Thyroid gland (tissue), 4 donors: Measurements from ENCODE around the gene SEC14L5. TPM values are rescaled to one million over a fixed set of nuclear protein-coding genes. Genes with fewer than 3 reads are reported as not detected.

Experiments
- DNase-seq, 2 donors: peaks; one replicate each; pipeline ENCODE4 v3.0.0-alpha.2; 2019
- H3K27ac ChIP-seq, 3 donors: fragments of 200-600 bp; sonication (generic); 1 replicate in 2 of 3; 2 replicates in 1 of 3; pipeline ENCODE4 v1.5.1; 2016 to 2019; ENCODE audit warnings: mild to moderate bottlenecking in 1 of 3, moderate library complexity in 1 of 3
- H3K27me3 ChIP-seq: fragments of 200-600 bp; sonication (generic); one replicate; pipeline ENCODE4 v1.5.1; 2019
- H3K36me3 ChIP-seq, 2 donors: fragments of 200-600 bp; sonication (generic); one replicate each; pipeline ENCODE4 v1.5.1; 2016 to 2019
- H3K4me1 ChIP-seq, 2 donors: fragments of 200-600 bp; sonication (generic); one replicate each; pipeline ENCODE4 v1.5.1; 2017 to 2019
- H3K4me3 ChIP-seq, 3 donors: fragments of 200-600 bp; sonication (generic); replicated peaks in 1 of 3; 1 replicate in 2 of 3; 2 replicates in 1 of 3; pipeline ENCODE4 v1.5.1; 2016; ENCODE audit warnings: mild to moderate bottlenecking in 1 of 3
- H3K9me3 ChIP-seq: fragments of 200-600 bp; sonication (generic); one replicate; pipeline ENCODE4 v1.5.1; 2017
- POLR2A ChIP-seq, 2 donors: fragments of 450-650 bp; IDR thresholded peaks; one replicate each; pipeline ENCODE4 v1.6.1; 2017; ENCODE audit warnings: antibody characterized with exemption in 2 of 2, mild to moderate bottlenecking in 2 of 2, moderate library complexity in 1 of 2
- WGBS, 2 donors: methylation state at CpG; one replicate each; pipeline ENCODE4 v1.1.5; 2017; 5-methylcytosine and 5-hydroxymethylcytosine counted together
- intact Hi-C: fragments of 100-400 bp; cut with DNase I; formaldehyde crosslinking; loops from one replicate; pipeline ENCODE4 v1.15.1; 2023
- total RNA-seq, 4 donors: library from RNA; depleted of rRNA; stranded (reverse); fragments of >200 nt; gene quantifications; one replicate each; pipeline ENCODE4 v1.2.3, GENCODE V29; 2016
- TF ChIP-seq, protein P1 (sequence below), 6 experiments: fragments of 200-600 bp in 3 of 6; fragments of 450-650 bp in 3 of 6; sonication (generic) in 3 of 6; IDR thresholded peaks; one replicate each; pipeline ENCODE4 v1.5.1; 2016 to 2019; ENCODE audit warnings: antibody characterized with exemption in 6 of 6, mild to moderate bottlenecking in 2 of 6, inconsistent platforms in 1 of 6, moderate library complexity in 1 of 6

The SEC14L5 gene
- total RNA-seq, 4 donors from 2014 or later, result 0.11 to 0.33 (median 0.21) TPM

DNA sequence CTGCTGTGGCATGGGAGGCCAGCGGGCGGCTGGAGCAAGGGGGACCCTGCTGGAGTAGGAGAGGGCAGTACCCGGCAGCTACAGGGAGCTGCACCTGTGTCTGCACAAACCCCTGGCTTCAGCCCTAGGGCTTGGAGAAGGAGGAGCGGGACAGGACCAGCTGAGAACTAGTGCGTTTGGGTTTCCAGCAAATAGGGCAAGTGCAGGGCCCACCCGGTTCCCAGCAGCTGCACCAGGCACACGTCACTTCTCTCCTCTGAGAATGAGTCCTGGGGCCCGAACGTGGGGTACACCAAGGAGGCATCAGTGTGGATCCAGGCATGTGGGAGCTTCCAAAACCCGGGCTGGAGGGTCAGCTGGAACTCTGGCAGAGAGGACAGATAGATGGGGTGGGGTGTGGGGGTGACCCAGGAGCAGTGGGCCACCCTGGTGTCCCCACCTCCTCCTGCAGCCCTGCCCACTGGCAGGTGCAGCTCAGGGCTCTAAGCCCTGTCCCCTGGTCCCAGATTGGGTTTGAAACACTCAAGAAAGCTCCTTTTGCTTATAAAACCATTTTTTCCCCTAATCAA lies 102.0 kb downstream of the SEC14L5 start:
- TF ChIP-seq POLR2A (IDR thresholded peaks at IDR 0.05), result no peak
- TF ChIP-seq, protein P1, sequence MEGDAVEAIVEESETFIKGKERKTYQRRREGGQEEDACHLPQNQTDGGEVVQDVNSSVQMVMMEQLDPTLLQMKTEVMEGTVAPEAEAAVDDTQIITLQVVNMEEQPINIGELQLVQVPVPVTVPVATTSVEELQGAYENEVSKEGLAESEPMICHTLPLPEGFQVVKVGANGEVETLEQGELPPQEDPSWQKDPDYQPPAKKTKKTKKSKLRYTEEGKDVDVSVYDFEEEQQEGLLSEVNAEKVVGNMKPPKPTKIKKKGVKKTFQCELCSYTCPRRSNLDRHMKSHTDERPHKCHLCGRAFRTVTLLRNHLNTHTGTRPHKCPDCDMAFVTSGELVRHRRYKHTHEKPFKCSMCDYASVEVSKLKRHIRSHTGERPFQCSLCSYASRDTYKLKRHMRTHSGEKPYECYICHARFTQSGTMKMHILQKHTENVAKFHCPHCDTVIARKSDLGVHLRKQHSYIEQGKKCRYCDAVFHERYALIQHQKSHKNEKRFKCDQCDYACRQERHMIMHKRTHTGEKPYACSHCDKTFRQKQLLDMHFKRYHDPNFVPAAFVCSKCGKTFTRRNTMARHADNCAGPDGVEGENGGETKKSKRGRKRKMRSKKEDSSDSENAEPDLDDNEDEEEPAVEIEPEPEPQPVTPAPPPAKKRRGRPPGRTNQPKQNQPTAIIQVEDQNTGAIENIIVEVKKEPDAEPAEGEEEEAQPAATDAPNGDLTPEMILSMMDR (IDR thresholded peaks at IDR 0.05), result no peak
- 78 to 81% methylated on average over 9 to 10 of the region's 10 CpGs for WGBS, 2 donors

DNA sequence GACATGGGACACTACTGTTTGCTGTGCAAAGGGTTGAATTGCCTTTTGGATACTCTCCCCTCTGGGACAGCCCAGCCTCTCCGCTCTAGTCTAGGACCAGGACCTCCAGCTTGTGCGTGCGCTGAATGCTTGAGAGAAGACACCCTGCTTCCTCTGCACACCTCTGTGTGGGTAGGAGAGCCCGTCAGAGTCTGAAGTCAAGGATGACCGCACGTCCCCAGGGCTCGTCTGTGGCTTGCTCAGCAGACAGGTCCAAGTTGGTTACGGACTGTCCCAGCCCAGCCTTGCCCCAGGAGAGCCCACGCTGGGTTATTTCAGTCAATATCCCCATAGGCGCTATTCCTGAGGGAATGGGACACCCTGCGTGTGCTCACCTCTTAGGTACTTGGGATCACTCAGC lies 103.9 kb downstream of the SEC14L5 start:
- TF ChIP-seq, protein P1 (IDR thresholded peaks at IDR 0.05), result no peak
- no peak for TF ChIP-seq POLR2A (IDR thresholded peaks at IDR 0.05)
- DNase-seq, result peak; percentile 9 to 11
- Histone ChIP-seq H3K27me3 (no peaks in the 10 kb centered on the region), H3K27ac (no peak overlapping the region), H3K4me3 (no peak overlapping the region), H3K36me3 (peaks cover 0 to 6% of the 10 kb centered on the region in 2 donors), H3K9me3 (no peaks in the 10 kb centered on the region), H3K4me1 (peaks cover 13 to 18% of the 10 kb centered on the region in 2 donors)
- 76 to 81% methylated on average over 11 of the region's 11 CpGs for WGBS, 2 donors
- intact Hi-C loops, result no loop called here

More for the DNA sequence above, 102.0 kb downstream of the SEC14L5 start:
- intact Hi-C loops, result no loop called here
- Histone ChIP-seq H3K9me3 (no peaks in the 10 kb centered on the region), H3K36me3 (peaks cover 4 to 6% of the 10 kb centered on the region in 2 donors), H3K27me3 (no peaks in the 10 kb centered on the region), H3K27ac (no peak overlapping the region), H3K4me3 (no peak overlapping the region), H3K4me1 (peaks cover 8 to 9% of the 10 kb centered on the region in 2 donors)
- DNase-seq, result no peak

DNA sequence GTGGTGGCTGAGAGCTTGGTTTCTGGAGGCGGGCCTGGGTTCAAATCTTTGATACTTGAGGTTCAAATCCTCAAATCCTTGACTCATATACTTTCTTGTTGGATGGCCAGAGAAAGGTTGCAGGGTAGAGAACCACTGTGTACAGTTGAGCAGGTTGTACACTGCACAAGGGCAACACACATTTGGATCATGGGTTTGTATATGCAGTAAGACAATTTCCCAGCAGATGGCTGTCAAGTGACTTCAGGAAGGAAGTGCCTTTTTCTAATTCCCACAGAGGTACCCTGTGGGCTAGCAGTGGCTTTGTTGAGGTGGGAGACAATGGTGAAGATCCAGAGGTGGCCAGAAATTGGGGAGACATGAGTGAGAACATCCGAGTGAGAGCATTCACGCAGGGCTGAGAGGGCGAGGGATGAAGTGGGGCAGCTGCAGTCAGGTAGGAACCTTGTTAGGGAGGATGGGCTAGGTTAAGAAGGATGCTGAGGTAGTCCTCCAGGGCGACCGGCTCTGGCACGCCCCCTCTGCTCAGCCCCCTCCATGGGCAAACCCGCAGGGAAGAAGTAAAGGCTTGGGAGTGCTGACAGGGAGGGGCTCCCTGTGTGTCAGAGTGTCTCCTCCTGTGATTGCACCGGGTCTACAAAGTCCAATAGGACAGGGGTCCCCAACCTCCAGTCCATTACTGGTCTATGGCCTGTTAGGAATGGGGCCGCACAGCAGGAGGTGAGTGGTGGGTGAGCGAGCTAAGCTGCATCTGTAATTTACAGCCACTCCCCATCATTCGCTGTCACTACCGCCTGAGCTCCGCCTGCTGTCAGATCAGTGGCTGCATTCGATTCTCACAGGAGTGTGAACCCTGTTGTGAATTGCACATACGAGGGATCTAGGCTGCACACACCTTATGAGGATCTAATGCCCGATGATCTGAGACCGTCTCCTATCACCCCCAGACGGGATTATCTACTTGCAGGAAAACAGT lies 104.9 kb downstream of the SEC14L5 start:
- H3K36me3 ChIP-seq, result peaks cover 0 to 3% of the 10 kb centered on the region in 2 donors
- WGBS, 2 donors, result 83 to 84% methylated on average over 19 of the region's 19 CpGs
- no peaks in the 10 kb centered on the region for H3K27me3 ChIP-seq
- TF ChIP-seq, protein P1 (IDR thresholded peaks at IDR 0.05), result no peak
- no peak for TF ChIP-seq POLR2A (IDR thresholded peaks at IDR 0.05)
- H3K4me3 ChIP-seq, result no peak overlapping the region
- H3K4me1 ChIP-seq, result peaks cover 13 to 18% of the 10 kb centered on the region in 2 donors
- no peak for DNase-seq
- intact Hi-C loops, result no loop called here
- no peaks in the 10 kb centered on the region for H3K9me3 ChIP-seq
- H3K27ac ChIP-seq, result no peak overlapping the region

DNA sequence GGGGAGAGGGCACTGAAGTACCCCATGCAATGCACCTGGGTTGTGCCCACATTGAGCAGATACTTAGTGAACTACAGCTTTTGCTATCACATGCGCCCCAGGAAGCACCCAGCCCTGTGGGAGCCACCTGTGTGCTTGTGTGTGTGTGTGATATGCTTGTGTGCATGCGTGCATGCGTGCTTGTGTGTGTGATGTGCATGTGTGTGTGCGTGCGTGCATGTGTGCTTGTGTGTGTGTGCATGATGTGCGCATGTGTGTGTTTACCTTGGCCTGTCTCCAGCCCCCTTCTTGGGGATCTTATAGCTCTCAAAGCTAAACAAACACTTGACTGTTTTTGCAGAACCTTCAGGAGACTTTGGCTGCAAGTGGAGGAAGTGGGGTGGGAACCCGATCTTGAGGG lies 106.8 kb downstream of the SEC14L5 start:
- H3K4me1 ChIP-seq, result peaks cover 13 to 18% of the 10 kb centered on the region in 2 donors
- intact Hi-C loops, result no loop called here
- H3K27me3 ChIP-seq, result no peaks in the 10 kb centered on the region
- peak overlapping the region in 1 of 3 donors; percentile 13 for H3K4me3 ChIP-seq
- TF ChIP-seq POLR2A (IDR thresholded peaks at IDR 0.05), result no peak
- TF ChIP-seq, protein P1 (IDR thresholded peaks at IDR 0.05), result no peak
- H3K27ac ChIP-seq, result peak overlapping the region in 2 of 3 donors; percentile 53 to 77
- no peaks in the 10 kb centered on the region for H3K9me3 ChIP-seq
- WGBS, 2 donors, result 9 to 27% methylated on average over 1 to 7 of the region's 7 CpGs
- DNase-seq, result peak; percentile 72 to 75
- H3K36me3 ChIP-seq, result no peaks in the 10 kb centered on the region
